Caki2 (cell line): ENCODE measurements around the gene SMIM33. TPM values are rescaled to one million over a fixed set of nuclear protein-coding genes. Genes with fewer than 3 reads are reported as not detected.

ENCODE experiments used
- DNase-seq: peaks from one replicate; pipeline ENCODE4 v3.0.0-alpha.2; 2015; ENCODE audit warnings: low read depth
- in situ Hi-C: cut with HindIII; loops from 2 replicates; pipeline ENCODE4 v1.10.0; 2016; ENCODE audit warnings: low sequenced_read_pairs, low pct_unique_long_range_greater_than_20kb, mixed read lengths
- total RNA-seq: library from RNA; depleted of rRNA; stranded (reverse); fragments of >200 nt; shearing (Covaris generic); gene quantifications from 2 replicates; pipeline ENCODE4 v1.2.3, GENCODE V29; 2014; ENCODE audit warnings: low replicate concordance

SMIM33 gene
- total RNA-seq, 1 experiment from 2014 or later: not detected

- no peak for DNase-seq
- in situ Hi-C loops: no loop called here
Measured at GRCh38 chr5:139453683-139454567, 16.9 kb upstream of the SMIM33 start.

GRCh38 chr5:139454568-139455290 lies 16.1 kb upstream of the SMIM33 start:
- no peak for DNase-seq
- in situ Hi-C loops: no loop called here

- DNase-seq: no peak
- in situ Hi-C loops: no loop called here
Measured at GRCh38 chr5:139456776-139457175, 14.0 kb upstream of the SMIM33 start.

GRCh38 chr5:139457241-139457640 lies 13.6 kb upstream of the SMIM33 start:
- DNase-seq: no peak
- in situ Hi-C loops: no loop called here

GRCh38 chr5:139457653-139458306 lies 13.0 kb upstream of the SMIM33 start:
- in situ Hi-C loops: no loop called here
- no peak for DNase-seq

GRCh38 chr5:139458580-139459407 lies 12.0 kb upstream of the SMIM33 start:
- no peak for DNase-seq
- in situ Hi-C loops: no loop called here

- in situ Hi-C loops: no loop called here
- no peak for DNase-seq
Measured at GRCh38 chr5:139459451-139459934, 11.3 kb upstream of the SMIM33 start.

- in situ Hi-C loops: no loop called here
- DNase-seq: no peak
Measured at GRCh38 chr5:139460455-139460854, 10.3 kb upstream of the SMIM33 start.

- no peak for DNase-seq
- in situ Hi-C loops: no loop called here
Measured at GRCh38 chr5:139461176-139461575, 9.6 kb upstream of the SMIM33 start.

GRCh38 chr5:139461698-139462097 lies 9.1 kb upstream of the SMIM33 start:
- in situ Hi-C loops: no loop called here
- DNase-seq: no peak

- in situ Hi-C loops: no loop called here
- DNase-seq: no peak
Measured at GRCh38 chr5:139462586-139463276, 8.1 kb upstream of the SMIM33 start, which contains the start of gene ECSCR. Gene ECSCR (minus strand): TSS chr5:139462743. CDS start chr5:139462670, 73 bp downstream.

- no peak for DNase-seq
- in situ Hi-C loops: no loop called here
Measured at GRCh38 chr5:139468421-139468931, 2.3 kb upstream of the SMIM33 start.

- no peak for DNase-seq
- in situ Hi-C loops: no loop called here
Measured at GRCh38 chr5:139472386-139473030, 1.7 kb downstream of the SMIM33 start.

- in situ Hi-C loops: no loop called here
Measured at GRCh38 chr5:139473105-139473504, 2.3 kb downstream of the SMIM33 start.

GRCh38 chr5:139473565-139473964 lies 2.8 kb downstream of the SMIM33 start:
- DNase-seq: no peak
- in situ Hi-C loops: no loop called here

More at GRCh38 chr5:139473105-139473504, 2.3 kb downstream of the SMIM33 start:
- DNase-seq: no peak

- in situ Hi-C loops: no loop called here
- DNase-seq: no peak
Measured at GRCh38 chr5:139474890-139475791, 4.3 kb downstream of the SMIM33 start.
